CD4-positive, alpha-beta T cell (primary cell): ENCODE measurements around the gene UVSSA. TPM values are rescaled to one million over a fixed set of nuclear protein-coding genes. Genes with fewer than 3 reads are reported as not detected.

Source experiments
- ATAC-seq: fragments of 200-7000 bp; cut with Tn5 transposase; one replicate; pipeline ENCODE4 v1.10.0; 2022; ENCODE audit warnings: mild to moderate bottlenecking; ENCODE audit not compliant: poor library complexity
- CTCF ChIA-PET: fragments of 350-600 bp; sonication (Branson Sonifier 250); formaldehyde crosslinking; loops from one replicate; lab custom pipeline; 2021; ENCODE audit warnings: antibody characterized with exemption, inconsistent platforms; lab: Charles Lee
- POLR2A ChIA-PET: fragments of 350-600 bp; sonication (Branson Sonifier 250); formaldehyde crosslinking; loops from one replicate; lab custom pipeline; 2021; ENCODE audit warnings: antibody characterized with exemption, inconsistent platforms; lab: Charles Lee
- DNase-seq, 14 experiments: peaks; one replicate each; pipeline ENCODE4 v3.0.0-alpha.2; 2013 to 2020; ENCODE audit warnings: mixed read lengths in 2 of 14
- H3K27ac ChIP-seq, 2 donors: one replicate each; pipeline versions ENCODE4 v1.5.1 to v1.7.0; 2013; ENCODE audit warnings: low read length in 2 of 2, low read depth in 1 of 2, mild to moderate bottlenecking in 1 of 2
- H3K27me3 ChIP-seq, 2 experiments: 1 replicate in 1 of 2; 2 replicates in 1 of 2; pipeline versions ENCODE4 v1.6.1 to v1.7.0; 2013; ENCODE audit warnings: low read length in 2 of 2, control low read depth in 1 of 2, mild to moderate bottlenecking in 1 of 2, moderate library complexity in 1 of 2; ENCODE audit not compliant: insufficient read depth in 2 of 2, control insufficient read depth in 1 of 2
- H3K36me3 ChIP-seq: one replicate; pipeline ENCODE4 v1.6.1; 2013; ENCODE audit warnings: low read length, control low read depth; ENCODE audit not compliant: insufficient read depth
- H3K4me1 ChIP-seq: one replicate; pipeline ENCODE4 v1.6.1; 2013; ENCODE audit warnings: low read length, control low read depth; ENCODE audit not compliant: insufficient read depth
- H3K4me3 ChIP-seq: one replicate; pipeline ENCODE4 v1.5.1; 2013; ENCODE audit warnings: mild to moderate bottlenecking, low read length, moderate library complexity
- H3K9me3 ChIP-seq, 2 experiments: 1 replicate in 1 of 2; 2 replicates in 1 of 2; pipeline versions ENCODE4 v1.6.1 to v1.7.0; 2013; ENCODE audit warnings: low read length in 2 of 2, mild to moderate bottlenecking in 2 of 2, control low read depth in 1 of 2, moderate library complexity in 1 of 2; ENCODE audit not compliant: control insufficient read depth in 1 of 2, insufficient read depth in 1 of 2
- H3K27ac Mint-ChIP-seq: one replicate; pipeline ENCODE4 v1.8.0; 2020; ENCODE audit warnings: mixed read lengths
- H3K27me3 Mint-ChIP-seq: one replicate; pipeline ENCODE4 v1.8.0; 2021; ENCODE audit warnings: mixed read lengths
- H3K36me3 Mint-ChIP-seq: one replicate; pipeline ENCODE4 v1.8.0; 2021; ENCODE audit warnings: low read depth, mixed read lengths
- H3K4me1 Mint-ChIP-seq: one replicate; pipeline ENCODE4 v1.8.0; 2021; ENCODE audit warnings: low read depth, mixed read lengths
- H3K4me3 Mint-ChIP-seq: one replicate; pipeline ENCODE4 v1.8.0; 2020; ENCODE audit warnings: mild to moderate bottlenecking, mixed read lengths
- H3K9me3 Mint-ChIP-seq: one replicate; pipeline ENCODE4 v1.8.0; 2020; ENCODE audit warnings: mixed read lengths
- CTCF ChIP-seq: fragments of 200-600 bp; IDR thresholded peaks from one replicate; pipeline ENCODE4 v1.8.0; 2022; ENCODE audit warnings: antibody characterized with exemption, mild to moderate bottlenecking
- intact Hi-C, 2 experiments: fragments of 100-400 bp; cut with DNase I in 1 of 2; cut with micrococcal nuclease in 1 of 2; formaldehyde crosslinking; loops; one replicate each; pipeline versions ENCODE4 v1.15.1 to v1.9.0; 2023 to 2025; cut with DNase I, micrococcal nuclease
- total RNA-seq, 174 experiments: library from RNA in 2 of 174; stranded (reverse) in 2 of 174; gene quantifications; one replicate each; pipeline ENCODE4 v1.2.3 and lab custom pipeline; 2021 to 2026

The UVSSA gene
- total RNA-seq, 2 experiments from 2014 or later, result 31.1 to 33.1 TPM

- H3K27ac Mint-ChIP-seq, result no peak overlapping the region
- Histone ChIP-seq H3K9me3 (no peaks in the 10 kb centered on the region), H3K4me3 (no peak overlapping the region), H3K27ac (no peak overlapping the region), H3K36me3 (peaks cover 49% of the 10 kb centered on the region), H3K27me3 (no peaks in the 10 kb centered on the region), H3K4me1 (peaks cover 34% of the 10 kb centered on the region)
- H3K36me3 Mint-ChIP-seq, result peaks cover 25% of the 10 kb centered on the region
- no peak overlapping the region for H3K4me3 Mint-ChIP-seq
- TF ChIP-seq CTCF, result no peak
- ChIA-PET CTCF (interaction anchor here (1.5 kb wide), 1 partner anchor 185 kb away, joined by 3 read pairs; no protein-coding TSS in a partner anchor), POLR2A (interaction anchor here (0.6 kb wide), 1 partner anchor 104 kb away, joined by 3 read pairs; no protein-coding TSS in a partner anchor)
- intact Hi-C loops, result loop anchor here in 1 of 2 experiments (1.0 to 5.0 kb wide), 4 partner anchors 185 to 610 kb away; partner anchors contain the start of genes TACC3 and TMEM129
- H3K4me1 Mint-ChIP-seq, result peaks cover 37% of the 10 kb centered on the region
- H3K27me3 Mint-ChIP-seq, result no peaks in the 10 kb centered on the region
- H3K9me3 Mint-ChIP-seq, result no peaks in the 10 kb centered on the region
- DNase-seq (no peak), ATAC-seq (no peak)
These were observed 5.5 kb downstream of the UVSSA start for GRCh38 chr4:1352567-1352900.

GRCh38 chr4:1353186-1354055 is 6.4 kb downstream of the UVSSA start:
- DNase-seq (peak in 1 of 14 experiments; percentile 4), ATAC-seq (no peak)
- intact Hi-C loops, result loop anchor here in 1 of 2 experiments (5.0 kb wide), 2 partner anchors 369 to 611 kb away; partner anchors contain the start of genes TACC3 and TMEM129
- Mint-ChIP-seq H3K27ac (no peak overlapping the region), H3K36me3 (peaks cover 25% of the 10 kb centered on the region), H3K4me3 (no peak overlapping the region), H3K4me1 (peaks cover 29% of the 10 kb centered on the region), H3K27me3 (no peaks in the 10 kb centered on the region), H3K9me3 (no peaks in the 10 kb centered on the region)
- H3K36me3 ChIP-seq, result peaks cover 52% of the 10 kb centered on the region
- H3K4me3 ChIP-seq, result no peak overlapping the region
- H3K4me1 ChIP-seq, result peaks cover 25% of the 10 kb centered on the region
- CTCF ChIA-PET, result interaction anchor here (0.6 to 1.5 kb wide), 2 partner anchors 186 to 340 kb away, joined by 3 read pairs; no protein-coding TSS in a partner anchor
- H3K27me3 ChIP-seq, result no peaks in the 10 kb centered on the region
- TF ChIP-seq CTCF, result no peak
- no peaks in the 10 kb centered on the region for H3K9me3 ChIP-seq
- POLR2A ChIA-PET, result no interaction called here
- H3K27ac ChIP-seq, result no peak overlapping the region

GRCh38 chr4:1354136-1354982 is 7.4 kb downstream of the UVSSA start:
- Histone ChIP-seq H3K9me3 (no peaks in the 10 kb centered on the region), H3K4me1 (peaks cover 23% of the 10 kb centered on the region), H3K27ac (no peak overlapping the region), H3K36me3 (peaks cover 52% of the 10 kb centered on the region), H3K4me3 (no peak overlapping the region), H3K27me3 (no peaks in the 10 kb centered on the region)
- Mint-ChIP-seq H3K4me1 (peaks cover 20% of the 10 kb centered on the region), H3K9me3 (no peaks in the 10 kb centered on the region), H3K27me3 (no peaks in the 10 kb centered on the region), H3K4me3 (no peak overlapping the region), H3K27ac (no peak overlapping the region), H3K36me3 (peaks cover 16% of the 10 kb centered on the region)
- ChIA-PET CTCF (no interaction called here), POLR2A (no interaction called here)
- no peak for TF ChIP-seq CTCF
- ATAC-seq (no peak), DNase-seq (no peak)
- intact Hi-C loops, result loop anchor here in 1 of 2 experiments (5.0 kb wide), 2 partner anchors 368 to 612 kb away; partner anchors contain the start of genes TACC3 and TMEM129
